B cell (primary cell): Measurements from ENCODE around the gene MYO16.

Experiments used
- EZH2 ChIP-seq: IDR thresholded peaks from 2 replicates; pipeline ENCODE4 v1.6.1; 2012; ENCODE audit warnings: borderline replicate concordance, low read depth, mild to moderate bottlenecking, moderate library complexity, low read length; ENCODE audit not compliant: insufficient read depth, poor library complexity, severe bottlenecking
- TF ChIP-seq, protein P1 (sequence below): fragments of 200-600 bp; IDR thresholded peaks from one replicate; pipeline ENCODE4 v1.8.0; 2022; ENCODE audit warnings: antibody characterized with exemption, mild to moderate bottlenecking

DNA sequence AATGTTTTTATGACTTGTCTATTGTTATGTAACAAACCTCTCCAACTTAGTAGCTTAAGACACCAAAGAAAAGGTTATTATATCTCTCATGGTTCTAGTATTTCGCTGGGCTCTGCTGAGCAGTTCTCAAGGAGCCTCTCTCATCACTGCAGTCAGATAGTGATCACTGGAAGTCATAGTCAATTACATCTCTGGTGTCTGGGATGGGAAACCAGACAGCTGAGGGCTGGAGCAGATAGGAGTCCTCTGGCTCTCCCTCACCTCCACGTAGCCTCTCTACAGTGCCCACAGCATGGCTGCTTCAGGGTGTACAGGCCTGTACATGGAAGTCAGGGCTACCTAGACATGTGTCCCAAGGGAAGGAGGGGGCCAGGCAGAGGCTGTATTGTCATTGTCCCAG is 507.5 kb downstream of the MYO16 start:
- TF ChIP-seq, protein P1, sequence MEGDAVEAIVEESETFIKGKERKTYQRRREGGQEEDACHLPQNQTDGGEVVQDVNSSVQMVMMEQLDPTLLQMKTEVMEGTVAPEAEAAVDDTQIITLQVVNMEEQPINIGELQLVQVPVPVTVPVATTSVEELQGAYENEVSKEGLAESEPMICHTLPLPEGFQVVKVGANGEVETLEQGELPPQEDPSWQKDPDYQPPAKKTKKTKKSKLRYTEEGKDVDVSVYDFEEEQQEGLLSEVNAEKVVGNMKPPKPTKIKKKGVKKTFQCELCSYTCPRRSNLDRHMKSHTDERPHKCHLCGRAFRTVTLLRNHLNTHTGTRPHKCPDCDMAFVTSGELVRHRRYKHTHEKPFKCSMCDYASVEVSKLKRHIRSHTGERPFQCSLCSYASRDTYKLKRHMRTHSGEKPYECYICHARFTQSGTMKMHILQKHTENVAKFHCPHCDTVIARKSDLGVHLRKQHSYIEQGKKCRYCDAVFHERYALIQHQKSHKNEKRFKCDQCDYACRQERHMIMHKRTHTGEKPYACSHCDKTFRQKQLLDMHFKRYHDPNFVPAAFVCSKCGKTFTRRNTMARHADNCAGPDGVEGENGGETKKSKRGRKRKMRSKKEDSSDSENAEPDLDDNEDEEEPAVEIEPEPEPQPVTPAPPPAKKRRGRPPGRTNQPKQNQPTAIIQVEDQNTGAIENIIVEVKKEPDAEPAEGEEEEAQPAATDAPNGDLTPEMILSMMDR, result no peak
- TF ChIP-seq EZH2, result no peak
